ENCODE measurements around the gene SLC35B1.
"Not testable (repeated sequence)": the region's sequence is repeated elsewhere in the genome, so short reads cannot be mapped to it uniquely, and the experiment has no call there.

SLC35B1 gene

GRCh38 chr17:49730078-49730784, 22.5 kb upstream of the SLC35B1 start:
- peak overlapping the region in 8 of 11 experiments; percentile 8 to 44 (median 24); a peak in 13 of 22 replicates for H3K27ac ChIP-seq

GRCh38 chr17:49729069-49729468, 21.3 kb upstream of the SLC35B1 start:
- peaks cover 7 to 100% (median 86%) of the 10 kb centered on the region in 11 experiments; a peak in 21 of 22 replicates for H3K36me3 ChIP-seq
- peak overlapping the region in 3 of 11 experiments; percentile 8 to 28 (median 16); a peak in 2 of 22 replicates for H3K9ac ChIP-seq
- H4K20me1 ChIP-seq, result peaks cover 0 to 59% (median 32%) of the 10 kb centered on the region in 11 experiments; a peak in 12 of 22 replicates
- peaks cover 0 to 24% (median 13%) of the 10 kb centered on the region in 11 experiments; a peak in 14 of 22 replicates for H3K9me3 ChIP-seq (replicated peaks in 1 of 11)
- no peak overlapping the region for H3K4me3 ChIP-seq
- H3K4me2 ChIP-seq, result peak overlapping the region; percentile 8 to 69 (median 60); a peak in 20 of 22 replicates
- H3K4me1 ChIP-seq, result peaks cover 38 to 100% (median 85%) of the 10 kb centered on the region in 10 experiments
- no peaks in the 10 kb centered on the region for H3K27me3 ChIP-seq
- peak overlapping the region in 7 of 11 experiments; percentile 20 to 61 (median 39); a peak in 12 of 22 replicates for H3K27ac ChIP-seq
- no peak for TF ChIP-seq Cebpa-rat (IDR thresholded peaks at IDR 0.05)

More at GRCh38 chr17:49730078-49730784, 22.5 kb upstream of the SLC35B1 start:
- Histone ChIP-seq H4K20me1 (peaks cover 0 to 48% (median 25%) of the 10 kb centered on the region in 11 experiments; a peak in 12 of 22 replicates), H3K36me3 (peaks cover 7 to 100% (median 94%) of the 10 kb centered on the region in 11 experiments; a peak in 21 of 22 replicates), H3K9me3 (replicated peaks in 1 of 11) (peaks cover 0 to 24% (median 13%) of the 10 kb centered on the region in 11 experiments; a peak in 14 of 22 replicates), H3K4me2 (peak overlapping the region; percentile 9 to 69 (median 52); a peak in 15 of 22 replicates), H3K9ac (0 out of 22 replicates have a peak overlapping the region, but pooled peaks of 1 of the 11 experiments have one; percentile 5), H3K27me3 (no peaks in the 10 kb centered on the region), H3K4me3 (no peak overlapping the region; a peak in 1 of 20 replicates), H3K4me1 (peaks cover 35 to 100% (median 79%) of the 10 kb centered on the region in 10 experiments)
- no peak for TF ChIP-seq Cebpa-rat (IDR thresholded peaks at IDR 0.05)

GRCh38 chr17:49728425-49728824, 20.7 kb upstream of the SLC35B1 start:
- H3K4me3 ChIP-seq, result no peak overlapping the region
- H3K27ac ChIP-seq, result peak overlapping the region in 8 of 11 experiments; percentile 20 to 61 (median 38); a peak in 13 of 22 replicates
- TF ChIP-seq Cebpa-rat (IDR thresholded peaks at IDR 0.05), result no peak
- no peaks in the 10 kb centered on the region for H3K27me3 ChIP-seq
- H3K36me3 ChIP-seq, result peaks cover 7 to 100% (median 80%) of the 10 kb centered on the region in 11 experiments; a peak in 21 of 22 replicates
- peaks cover 0 to 24% (median 13%) of the 10 kb centered on the region in 11 experiments; a peak in 14 of 22 replicates for H3K9me3 ChIP-seq (replicated peaks in 1 of 11)
- H3K4me1 ChIP-seq, result peaks cover 45 to 100% (median 85%) of the 10 kb centered on the region in 10 experiments
- H3K9ac ChIP-seq, result no peak overlapping the region; a peak in 1 of 22 replicates
- peak overlapping the region; percentile 20 to 69 (median 60) for H3K4me2 ChIP-seq
- peaks cover 0 to 64% (median 38%) of the 10 kb centered on the region in 11 experiments; a peak in 12 of 22 replicates for H4K20me1 ChIP-seq

GRCh38 chr17:49727380-49727779, 19.6 kb upstream of the SLC35B1 start:
- no peaks in the 10 kb centered on the region for H3K27me3 ChIP-seq
- H3K4me2 ChIP-seq, result peak overlapping the region in 6 of 11 experiments; percentile 50 to 69 (median 60); a peak in 10 of 22 replicates
- H3K4me3 ChIP-seq, result no peak overlapping the region
- peaks cover 7 to 100% (median 82%) of the 10 kb centered on the region in 11 experiments; a peak in 21 of 22 replicates for H3K36me3 ChIP-seq
- H3K27ac ChIP-seq, result peak overlapping the region in 3 of 11 experiments; percentile 42 to 61 (median 44); a peak in 3 of 22 replicates
- H3K9ac ChIP-seq, result no peak overlapping the region
- H3K9me3 ChIP-seq (replicated peaks in 1 of 11), result peaks cover 0 to 24% (median 13%) of the 10 kb centered on the region in 11 experiments; a peak in 14 of 22 replicates
- peaks cover 46 to 97% (median 84%) of the 10 kb centered on the region in 10 experiments for H3K4me1 ChIP-seq
- TF ChIP-seq Cebpa-rat (IDR thresholded peaks at IDR 0.05), result no peak
- H4K20me1 ChIP-seq, result peaks cover 0 to 74% (median 35%) of the 10 kb centered on the region in 11 experiments; a peak in 12 of 22 replicates

- Histone ChIP-seq H3K9ac (no peak overlapping the region), H3K4me2 (peak overlapping the region in 9 of 11 experiments; percentile 52 to 89 (median 84); a peak in 14 of 22 replicates), H3K36me3 (peaks cover 10 to 100% (median 82%) of the 10 kb centered on the region in 11 experiments), H3K27ac (peak overlapping the region in 7 of 11 experiments; percentile 63 to 85 (median 77); a peak in 13 of 22 replicates), H3K4me1 (peaks cover 46 to 85% (median 71%) of the 10 kb centered on the region in 10 experiments), H3K9me3 (replicated peaks in 1 of 11) (peaks cover 0 to 24% (median 13%) of the 10 kb centered on the region in 11 experiments; a peak in 14 of 22 replicates), H3K4me3 (0 out of 20 replicates have a peak overlapping the region, but pooled peaks of 1 of the 10 experiments have one; percentile 13), H3K27me3 (no peaks in the 10 kb centered on the region), H4K20me1 (peaks cover 0 to 63% (median 35%) of the 10 kb centered on the region in 11 experiments; a peak in 12 of 22 replicates)
- TF ChIP-seq Cebpa-rat (IDR thresholded peaks at IDR 0.05), result no peak
Measured at GRCh38 chr17:49725452-49726130, 17.8 kb upstream of the SLC35B1 start.

- H3K9me3 ChIP-seq (replicated peaks in 1 of 11), result peaks cover 0 to 24% (median 13%) of the 10 kb centered on the region in 11 experiments; a peak in 14 of 22 replicates
- peaks cover 46 to 74% (median 61%) of the 10 kb centered on the region in 10 experiments for H3K4me1 ChIP-seq
- H3K27me3 ChIP-seq, result not testable (repeated sequence)
- peaks cover 0 to 54% (median 29%) of the 10 kb centered on the region in 11 experiments; a peak in 12 of 22 replicates for H4K20me1 ChIP-seq
- 0 out of 20 replicates have a peak overlapping the region, but pooled peaks of 1 of the 10 experiments have one; percentile 26 for H3K4me3 ChIP-seq
- H3K9ac ChIP-seq, result peak overlapping the region in 7 of 11 experiments; percentile 43 to 75 (median 62); a peak in 12 of 22 replicates
- H3K4me2 ChIP-seq, result peak overlapping the region in 9 of 11 experiments; percentile 52 to 89 (median 84); a peak in 18 of 22 replicates
- peaks cover 20 to 100% (median 83%) of the 10 kb centered on the region in 11 experiments for H3K36me3 ChIP-seq
- H3K27ac ChIP-seq, result peak overlapping the region in 8 of 11 experiments; percentile 63 to 85 (median 75); a peak in 16 of 22 replicates
Measured at GRCh38 chr17:49724552-49724951, 16.8 kb upstream of the SLC35B1 start.

GRCh38 chr17:49723423-49723822, 15.7 kb upstream of the SLC35B1 start:
- Histone ChIP-seq H3K27ac (peak overlapping the region in 9 of 11 experiments; percentile 52 to 85 (median 73); a peak in 18 of 22 replicates), H3K9ac (peak overlapping the region in 8 of 11 experiments; percentile 25 to 75 (median 55); a peak in 15 of 22 replicates), H3K36me3 (peaks cover 30 to 100% (median 84%) of the 10 kb centered on the region in 11 experiments), H3K4me1 (peaks cover 35 to 63% (median 49%) of the 10 kb centered on the region in 10 experiments), H3K27me3 (no peaks in the 10 kb centered on the region), H3K9me3 (replicated peaks in 1 of 11) (peaks cover 0 to 24% (median 13%) of the 10 kb centered on the region in 11 experiments; a peak in 14 of 22 replicates), H3K4me3 (peak overlapping the region in 4 of 10 experiments; percentile 10 to 27 (median 24); a peak in 4 of 20 replicates), H3K4me2 (peak overlapping the region; percentile 52 to 89 (median 82)), H4K20me1 (peaks cover 0 to 46% (median 20%) of the 10 kb centered on the region in 11 experiments; a peak in 11 of 22 replicates)
- no peak for TF ChIP-seq Cebpa-rat (IDR thresholded peaks at IDR 0.05)

All from BLaER1 treated with 17β-estradiol and CSF1 and Interleukin-3, amounts not matched to agents 10 nM and 100 nM (cell line).